ENCODE results near the gene FASN.

GRCh38 chr17:82076785-82077591 lies 21.0 kb downstream of the FASN start:
- TF ChIP-seq POLR2A (IDR thresholded peaks at IDR 0.05) = no peak
- no peak for TF ChIP-seq CTCF (IDR thresholded peaks at IDR 0.05)
